HEK293 (cell line): ENCODE data around the gene IL6.

Source experiments
- CTCF ChIA-PET: fragments of 350-600 bp; formaldehyde crosslinking; extraction: SDS; loops from one replicate; lab custom pipeline; 2021; ENCODE audit warnings: antibody characterized with exemption; lab: Yijun Ruan, JAX
- POLR2A ChIA-PET: fragments of 300-600 bp; formaldehyde crosslinking; extraction: SDS; loops from one replicate; lab custom pipeline; 2020; ENCODE audit warnings: antibody characterized with exemption, inconsistent platforms; lab: Yijun Ruan, JAX
- H3K27ac ChIP-seq: fragments of 200-500 bp; sonication (Bioruptor generic); 2 replicates; pipeline ENCODE4 v1.5.1; 2014; ENCODE audit warnings: low read depth, low read length, control low read depth, inconsistent platforms; ENCODE audit errors: extremely low read depth
- H3K36me3 ChIP-seq, 2 experiments: fragments of 200-500 bp in 1 of 2; sonication (Bioruptor generic) in 1 of 2; 1 replicate in 1 of 2; 2 replicates in 1 of 2; pipeline ENCODE4 v1.5.1; 2014 to 2017; ENCODE audit warnings: inconsistent platforms in 2 of 2, low read length in 2 of 2; ENCODE audit not compliant: control insufficient read depth in 2 of 2, insufficient read depth in 1 of 2
- H3K4me1 ChIP-seq: fragments of 200-500 bp; sonication (Bioruptor generic); 2 replicates; pipeline ENCODE4 v1.5.1; 2014; ENCODE audit warnings: mild to moderate bottlenecking, low read length, inconsistent platforms; ENCODE audit not compliant: control insufficient read depth, insufficient read depth
- H3K4me3 ChIP-seq: 2 replicates; pipeline ENCODE4 v1.5.1; 2011; ENCODE audit warnings: low read depth, mild to moderate bottlenecking, control low read depth, low read length, moderate library complexity
- H3K9me3 ChIP-seq: fragments of 200-500 bp; sonication (Bioruptor generic); 2 replicates; pipeline ENCODE4 v1.5.1; 2014; ENCODE audit warnings: low read depth, low read length, inconsistent platforms; ENCODE audit not compliant: control insufficient read depth, insufficient read depth
- GLI4 ChIP-seq: fragments of 450-650 bp; formaldehyde crosslinking; IDR thresholded peaks from 2 replicates; pipeline ENCODE4 v1.5.1; 2016; ENCODE audit warnings: missing biosample characterization, missing genetic modification characterization
- MEIS1 ChIP-seq: sonication (generic); formaldehyde crosslinking; IDR thresholded peaks from 2 replicates; pipeline ENCODE4 v1.8.1; 2022; ENCODE audit warnings: missing genetic modification reagents, mild to moderate bottlenecking, borderline replicate concordance
- ZBTB17 ChIP-seq: fragments of 450-650 bp; formaldehyde crosslinking; IDR thresholded peaks from 2 replicates; pipeline ENCODE4 v1.5.1; 2016; ENCODE audit warnings: missing biosample characterization, missing genetic modification characterization
- ZFP37 ChIP-seq: fragments of 450-650 bp; formaldehyde crosslinking; IDR thresholded peaks from 2 replicates; pipeline ENCODE4 v1.5.1; 2016; ENCODE audit warnings: missing biosample characterization, missing genetic modification characterization
- ZNF10 ChIP-seq: fragments of 450-650 bp; formaldehyde crosslinking; IDR thresholded peaks from 2 replicates; pipeline ENCODE4 v1.5.1; 2017; ENCODE audit warnings: missing biosample characterization, missing genetic modification characterization
- ZNF112 ChIP-seq: fragments of 450-650 bp; formaldehyde crosslinking; IDR thresholded peaks from 2 replicates; pipeline ENCODE4 v1.5.0; 2017; ENCODE audit warnings: missing biosample characterization, missing genetic modification characterization
- ZNF133 ChIP-seq: fragments of 450-650 bp; formaldehyde crosslinking; IDR thresholded peaks from 2 replicates; pipeline ENCODE4 v1.5.1; 2016; ENCODE audit warnings: missing biosample characterization, missing genetic modification characterization
- ZNF433 ChIP-seq: fragments of 450-650 bp; formaldehyde crosslinking; IDR thresholded peaks from 2 replicates; pipeline ENCODE4 v1.5.1; 2016; ENCODE audit warnings: missing biosample characterization, missing genetic modification characterization, low read depth
- ZNF473 ChIP-seq: fragments of 450-650 bp; formaldehyde crosslinking; IDR thresholded peaks from 2 replicates; pipeline ENCODE4 v1.5.1; 2017; ENCODE audit warnings: missing biosample characterization, missing genetic modification characterization
- ZNF514 ChIP-seq: fragments of 450-650 bp; formaldehyde crosslinking; IDR thresholded peaks from 2 replicates; pipeline ENCODE4 v1.5.1; 2016; ENCODE audit warnings: missing biosample characterization, missing genetic modification characterization
- ZNF560 ChIP-seq: fragments of 450-650 bp; formaldehyde crosslinking; IDR thresholded peaks from 2 replicates; pipeline ENCODE4 v1.5.1; 2017; ENCODE audit warnings: missing biosample characterization, missing genetic modification characterization, borderline replicate concordance
- ZNF610 ChIP-seq: fragments of 450-650 bp; formaldehyde crosslinking; IDR thresholded peaks from 2 replicates; pipeline ENCODE4 v1.5.1; 2016; ENCODE audit warnings: missing biosample characterization, missing genetic modification characterization, borderline replicate concordance
- ZNF677 ChIP-seq: fragments of 450-650 bp; IDR thresholded peaks from 2 replicates; pipeline ENCODE4 v1.5.0; 2018; ENCODE audit warnings: missing biosample characterization, mild to moderate bottlenecking, missing genetic modification characterization, moderate library complexity
- ZSCAN16 ChIP-seq: fragments of 450-650 bp; formaldehyde crosslinking; IDR thresholded peaks from 2 replicates; pipeline ENCODE4 v1.5.1; 2016; ENCODE audit warnings: missing biosample characterization, missing genetic modification characterization
- TF ChIP-seq, protein P1 (sequence below): fragments of 450-650 bp; formaldehyde crosslinking; IDR thresholded peaks from 2 replicates; pipeline ENCODE4 v1.5.1; 2017; ENCODE audit warnings: missing biosample characterization, missing genetic modification characterization
- TF ChIP-seq, protein P2 (sequence below): fragments of 450-650 bp; formaldehyde crosslinking; IDR thresholded peaks from 2 replicates; pipeline ENCODE4 v1.5.0; 2017; ENCODE audit warnings: missing biosample characterization, missing genetic modification characterization, borderline replicate concordance
- TF ChIP-seq, protein P3 (sequence below): fragments of 450-650 bp; formaldehyde crosslinking; IDR thresholded peaks from 2 replicates; pipeline ENCODE4 v1.5.1; 2016; ENCODE audit warnings: missing biosample characterization, missing genetic modification characterization
- TF ChIP-seq, protein P4 (sequence below): fragments of 450-650 bp; formaldehyde crosslinking; IDR thresholded peaks from 2 replicates; pipeline ENCODE4 v1.5.1; 2016; ENCODE audit warnings: missing biosample characterization, missing genetic modification characterization, borderline replicate concordance

The IL6 gene

GRCh38 chr7:22759721-22760120, 32.7 kb downstream of the IL6 start (continued):
- TF ChIP-seq GLI4 (tag by site-specific recombination) = no peak
- TF ChIP-seq, protein P1, sequence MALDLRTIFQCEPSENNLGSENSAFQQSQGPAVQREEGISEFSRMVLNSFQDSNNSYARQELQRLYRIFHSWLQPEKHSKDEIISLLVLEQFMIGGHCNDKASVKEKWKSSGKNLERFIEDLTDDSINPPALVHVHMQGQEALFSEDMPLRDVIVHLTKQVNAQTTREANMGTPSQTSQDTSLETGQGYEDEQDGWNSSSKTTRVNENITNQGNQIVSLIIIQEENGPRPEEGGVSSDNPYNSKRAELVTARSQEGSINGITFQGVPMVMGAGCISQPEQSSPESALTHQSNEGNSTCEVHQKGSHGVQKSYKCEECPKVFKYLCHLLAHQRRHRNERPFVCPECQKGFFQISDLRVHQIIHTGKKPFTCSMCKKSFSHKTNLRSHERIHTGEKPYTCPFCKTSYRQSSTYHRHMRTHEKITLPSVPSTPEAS (tag by site-specific recombination) = no peak

DNA sequence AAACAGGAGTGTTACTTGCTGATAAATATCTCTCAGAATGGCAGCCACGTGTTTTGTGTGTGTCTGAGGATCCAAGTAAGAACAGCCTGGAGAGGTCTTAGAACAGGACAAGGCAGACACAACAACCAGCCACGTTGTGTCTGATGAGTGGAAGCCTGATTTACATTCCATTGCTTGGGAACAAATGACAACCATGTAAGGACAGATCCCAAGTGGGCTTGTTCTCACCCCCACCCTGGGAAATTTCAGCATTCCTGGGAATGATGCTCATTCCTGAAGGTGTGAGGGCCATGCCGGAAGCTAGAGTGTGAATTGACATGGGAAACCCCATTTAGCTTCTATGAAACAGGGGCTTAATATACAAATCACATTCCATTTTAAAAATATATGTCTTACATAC, 35.9 kb downstream of the IL6 start:
- no peaks in the 10 kb centered on the region for H3K4me1 ChIP-seq
- H3K27ac ChIP-seq = no peak overlapping the region
- ChIA-PET CTCF (no interaction called here), POLR2A (no interaction called here)
- no peaks in the 10 kb centered on the region for H3K36me3 ChIP-seq
- TF ChIP-seq, protein P2, sequence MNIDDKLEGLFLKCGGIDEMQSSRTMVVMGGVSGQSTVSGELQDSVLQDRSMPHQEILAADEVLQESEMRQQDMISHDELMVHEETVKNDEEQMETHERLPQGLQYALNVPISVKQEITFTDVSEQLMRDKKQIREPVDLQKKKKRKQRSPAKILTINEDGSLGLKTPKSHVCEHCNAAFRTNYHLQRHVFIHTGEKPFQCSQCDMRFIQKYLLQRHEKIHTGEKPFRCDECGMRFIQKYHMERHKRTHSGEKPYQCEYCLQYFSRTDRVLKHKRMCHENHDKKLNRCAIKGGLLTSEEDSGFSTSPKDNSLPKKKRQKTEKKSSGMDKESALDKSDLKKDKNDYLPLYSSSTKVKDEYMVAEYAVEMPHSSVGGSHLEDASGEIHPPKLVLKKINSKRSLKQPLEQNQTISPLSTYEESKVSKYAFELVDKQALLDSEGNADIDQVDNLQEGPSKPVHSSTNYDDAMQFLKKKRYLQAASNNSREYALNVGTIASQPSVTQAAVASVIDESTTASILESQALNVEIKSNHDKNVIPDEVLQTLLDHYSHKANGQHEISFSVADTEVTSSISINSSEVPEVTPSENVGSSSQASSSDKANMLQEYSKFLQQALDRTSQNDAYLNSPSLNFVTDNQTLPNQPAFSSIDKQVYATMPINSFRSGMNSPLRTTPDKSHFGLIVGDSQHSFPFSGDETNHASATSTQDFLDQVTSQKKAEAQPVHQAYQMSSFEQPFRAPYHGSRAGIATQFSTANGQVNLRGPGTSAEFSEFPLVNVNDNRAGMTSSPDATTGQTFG (tag by site-specific recombination) = no peak
- TF ChIP-seq ZFP37 (tag by site-specific recombination) = no peak
- no peak for TF ChIP-seq ZNF112 (tag by site-specific recombination)
- no peak for TF ChIP-seq ZNF133 (tag by site-specific recombination)
- no peak for TF ChIP-seq ZNF514 (tag by site-specific recombination)
- no peak for TF ChIP-seq ZBTB17
- TF ChIP-seq ZNF560 = no peak
- TF ChIP-seq ZNF473 (tag by site-specific recombination) = no peak
- TF ChIP-seq ZNF10 (tag by site-specific recombination) = no peak
- TF ChIP-seq ZNF677 (tag by site-specific recombination) = no peak
- TF ChIP-seq ZNF610 (tag by site-specific recombination) = no peak
- TF ChIP-seq MEIS1 (CRISPR knock-in tag) = no peak
- TF ChIP-seq, protein P3, sequence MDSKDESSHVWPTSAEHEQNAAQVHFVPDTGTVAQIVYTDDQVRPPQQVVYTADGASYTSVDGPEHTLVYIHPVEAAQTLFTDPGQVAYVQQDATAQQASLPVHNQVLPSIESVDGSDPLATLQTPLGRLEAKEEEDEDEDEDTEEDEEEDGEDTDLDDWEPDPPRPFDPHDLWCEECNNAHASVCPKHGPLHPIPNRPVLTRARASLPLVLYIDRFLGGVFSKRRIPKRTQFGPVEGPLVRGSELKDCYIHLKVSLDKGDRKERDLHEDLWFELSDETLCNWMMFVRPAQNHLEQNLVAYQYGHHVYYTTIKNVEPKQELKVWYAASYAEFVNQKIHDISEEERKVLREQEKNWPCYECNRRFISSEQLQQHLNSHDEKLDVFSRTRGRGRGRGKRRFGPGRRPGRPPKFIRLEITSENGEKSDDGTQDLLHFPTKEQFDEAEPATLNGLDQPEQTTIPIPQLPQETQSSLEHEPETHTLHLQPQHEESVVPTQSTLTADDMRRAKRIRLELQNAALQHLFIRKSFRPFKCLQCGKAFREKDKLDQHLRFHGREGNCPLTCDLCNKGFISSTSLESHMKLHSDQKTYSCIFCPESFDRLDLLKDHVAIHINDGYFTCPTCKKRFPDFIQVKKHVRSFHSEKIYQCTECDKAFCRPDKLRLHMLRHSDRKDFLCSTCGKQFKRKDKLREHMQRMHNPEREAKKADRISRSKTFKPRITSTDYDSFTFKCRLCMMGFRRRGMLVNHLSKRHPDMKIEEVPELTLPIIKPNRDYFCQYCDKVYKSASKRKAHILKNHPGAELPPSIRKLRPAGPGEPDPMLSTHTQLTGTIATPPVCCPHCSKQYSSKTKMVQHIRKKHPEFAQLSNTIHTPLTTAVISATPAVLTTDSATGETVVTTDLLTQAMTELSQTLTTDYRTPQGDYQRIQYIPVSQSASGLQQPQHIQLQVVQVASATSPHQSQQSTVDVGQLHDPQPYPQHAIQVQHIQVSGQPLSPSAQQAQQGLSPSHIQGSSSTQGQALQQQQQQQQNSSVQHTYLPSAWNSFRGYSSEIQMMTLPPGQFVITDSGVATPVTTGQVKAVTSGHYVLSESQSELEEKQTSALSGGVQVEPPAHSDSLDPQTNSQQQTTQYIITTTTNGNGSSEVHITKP (tag by site-specific recombination) = no peak
- no peak for TF ChIP-seq ZSCAN16 (tag by site-specific recombination)
- no peak for TF ChIP-seq ZNF433 (tag by site-specific recombination)
- TF ChIP-seq, protein P4, sequence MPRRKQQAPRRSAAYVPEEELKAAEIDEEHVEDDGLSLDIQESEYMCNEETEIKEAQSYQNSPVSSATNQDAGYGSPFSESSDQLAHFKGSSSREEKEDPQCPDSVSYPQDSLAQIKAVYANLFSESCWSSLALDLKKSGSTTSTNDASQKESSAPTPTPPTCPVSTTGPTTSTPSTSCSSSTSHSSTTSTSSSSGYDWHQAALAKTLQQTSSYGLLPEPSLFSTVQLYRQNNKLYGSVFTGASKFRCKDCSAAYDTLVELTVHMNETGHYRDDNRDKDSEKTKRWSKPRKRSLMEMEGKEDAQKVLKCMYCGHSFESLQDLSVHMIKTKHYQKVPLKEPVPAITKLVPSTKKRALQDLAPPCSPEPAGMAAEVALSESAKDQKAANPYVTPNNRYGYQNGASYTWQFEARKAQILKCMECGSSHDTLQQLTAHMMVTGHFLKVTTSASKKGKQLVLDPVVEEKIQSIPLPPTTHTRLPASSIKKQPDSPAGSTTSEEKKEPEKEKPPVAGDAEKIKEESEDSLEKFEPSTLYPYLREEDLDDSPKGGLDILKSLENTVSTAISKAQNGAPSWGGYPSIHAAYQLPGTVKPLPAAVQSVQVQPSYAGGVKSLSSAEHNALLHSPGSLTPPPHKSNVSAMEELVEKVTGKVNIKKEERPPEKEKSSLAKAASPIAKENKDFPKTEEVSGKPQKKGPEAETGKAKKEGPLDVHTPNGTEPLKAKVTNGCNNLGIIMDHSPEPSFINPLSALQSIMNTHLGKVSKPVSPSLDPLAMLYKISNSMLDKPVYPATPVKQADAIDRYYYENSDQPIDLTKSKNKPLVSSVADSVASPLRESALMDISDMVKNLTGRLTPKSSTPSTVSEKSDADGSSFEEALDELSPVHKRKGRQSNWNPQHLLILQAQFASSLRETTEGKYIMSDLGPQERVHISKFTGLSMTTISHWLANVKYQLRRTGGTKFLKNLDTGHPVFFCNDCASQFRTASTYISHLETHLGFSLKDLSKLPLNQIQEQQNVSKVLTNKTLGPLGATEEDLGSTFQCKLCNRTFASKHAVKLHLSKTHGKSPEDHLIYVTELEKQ (tag by site-specific recombination) = no peak
- H3K4me3 ChIP-seq = no peak overlapping the region
- H3K9me3 ChIP-seq = no peaks in the 10 kb centered on the region
